ENCODE results near the gene FAM90A1.
"Not testable (repeated sequence)": the region's sequence is repeated elsewhere in the genome, so short reads cannot be mapped to it uniquely, and the experiment has no call there.

GRCh38 chr12:8231049-8231448 lies 3.6 kb upstream of the FAM90A1 start:
- TF ChIP-seq, protein P1, sequence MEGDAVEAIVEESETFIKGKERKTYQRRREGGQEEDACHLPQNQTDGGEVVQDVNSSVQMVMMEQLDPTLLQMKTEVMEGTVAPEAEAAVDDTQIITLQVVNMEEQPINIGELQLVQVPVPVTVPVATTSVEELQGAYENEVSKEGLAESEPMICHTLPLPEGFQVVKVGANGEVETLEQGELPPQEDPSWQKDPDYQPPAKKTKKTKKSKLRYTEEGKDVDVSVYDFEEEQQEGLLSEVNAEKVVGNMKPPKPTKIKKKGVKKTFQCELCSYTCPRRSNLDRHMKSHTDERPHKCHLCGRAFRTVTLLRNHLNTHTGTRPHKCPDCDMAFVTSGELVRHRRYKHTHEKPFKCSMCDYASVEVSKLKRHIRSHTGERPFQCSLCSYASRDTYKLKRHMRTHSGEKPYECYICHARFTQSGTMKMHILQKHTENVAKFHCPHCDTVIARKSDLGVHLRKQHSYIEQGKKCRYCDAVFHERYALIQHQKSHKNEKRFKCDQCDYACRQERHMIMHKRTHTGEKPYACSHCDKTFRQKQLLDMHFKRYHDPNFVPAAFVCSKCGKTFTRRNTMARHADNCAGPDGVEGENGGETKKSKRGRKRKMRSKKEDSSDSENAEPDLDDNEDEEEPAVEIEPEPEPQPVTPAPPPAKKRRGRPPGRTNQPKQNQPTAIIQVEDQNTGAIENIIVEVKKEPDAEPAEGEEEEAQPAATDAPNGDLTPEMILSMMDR (IDR thresholded peaks at IDR 0.05): not testable (repeated sequence)
- TF ChIP-seq POLR2AphosphoS5, POLR2A (IDR thresholded peaks at IDR 0.05): not testable (repeated sequence)
